Activated naive CD8-positive, alpha-beta T cell treated with anti-CD3 and anti-CD28 coated beads, Interleukin-2, amount 10 ng/mL, durations not matched to agents 7 days and 5 days (primary cell): Measurements from ENCODE around the gene SEC61A1. TPM values are rescaled to one million over a fixed set of nuclear protein-coding genes. Genes with fewer than 3 reads are reported as not detected.

Experiments used
- ATAC-seq: fragments of 150-1000 bp; cut with Tn5 transposase; one replicate; pipeline ENCODE4 v1.10.0; 2021; ENCODE audit warnings: low read depth, moderate library complexity
- POLR2A ChIA-PET: fragments of 350-600 bp; sonication (Branson Sonifier 250); formaldehyde crosslinking; loops from one replicate; lab custom pipeline; 2021; ENCODE audit warnings: antibody characterized with exemption; lab: Charles Lee
- DNase-seq: peaks from one replicate; pipeline ENCODE4 v3.0.0; 2021
- H3K27ac Mint-ChIP-seq: one replicate; pipeline ENCODE4 v1.8.0; 2022; ENCODE audit warnings: mild to moderate bottlenecking, mixed read lengths
- H3K27me3 Mint-ChIP-seq: one replicate; pipeline ENCODE4 v1.8.0; 2022; ENCODE audit warnings: mild to moderate bottlenecking, moderate library complexity, mixed read lengths
- H3K36me3 Mint-ChIP-seq: one replicate; pipeline ENCODE4 v1.8.0; 2021; ENCODE audit warnings: mild to moderate bottlenecking, mixed read lengths
- H3K4me1 Mint-ChIP-seq: one replicate; pipeline ENCODE4 v1.8.0; 2021; ENCODE audit warnings: mixed read lengths
- H3K4me3 Mint-ChIP-seq: one replicate; pipeline ENCODE4 v1.8.0; 2022; ENCODE audit warnings: mild to moderate bottlenecking, moderate library complexity, mixed read lengths
- H3K9me3 Mint-ChIP-seq: one replicate; pipeline ENCODE4 v1.8.0; 2021; ENCODE audit warnings: mixed read lengths
- total RNA-seq, 2 experiments: library from RNA; stranded (reverse); gene quantifications; one replicate each; pipeline ENCODE4 v1.2.3, GENCODE V29; 2021

Gene SEC61A1
- total RNA-seq, 2 experiments from 2014 or later = 119 to 126 TPM

GRCh38 chr3:128066114-128066513, 13.9 kb downstream of the SEC61A1 start:
- POLR2A ChIA-PET = no interaction called here
- DNase-seq (no peak), ATAC-seq (no peak)
- Mint-ChIP-seq H3K9me3 (no peaks in the 10 kb centered on the region), H3K4me1 (peaks cover 13% of the 10 kb centered on the region), H3K36me3 (peaks cover 44% of the 10 kb centered on the region), H3K4me3 (no peak overlapping the region), H3K27me3 (no peaks in the 10 kb centered on the region), H3K27ac (no peak overlapping the region)

GRCh38 chr3:128066676-128067075, 14.4 kb downstream of the SEC61A1 start:
- Mint-ChIP-seq H3K4me3 (no peak overlapping the region), H3K27me3 (no peaks in the 10 kb centered on the region), H3K27ac (peak overlapping the region; percentile 63), H3K9me3 (no peaks in the 10 kb centered on the region), H3K36me3 (peaks cover 39% of the 10 kb centered on the region), H3K4me1 (peaks cover 13% of the 10 kb centered on the region)
- no peak for DNase-seq
- no peak for ATAC-seq
- POLR2A ChIA-PET = no interaction called here

DNA sequence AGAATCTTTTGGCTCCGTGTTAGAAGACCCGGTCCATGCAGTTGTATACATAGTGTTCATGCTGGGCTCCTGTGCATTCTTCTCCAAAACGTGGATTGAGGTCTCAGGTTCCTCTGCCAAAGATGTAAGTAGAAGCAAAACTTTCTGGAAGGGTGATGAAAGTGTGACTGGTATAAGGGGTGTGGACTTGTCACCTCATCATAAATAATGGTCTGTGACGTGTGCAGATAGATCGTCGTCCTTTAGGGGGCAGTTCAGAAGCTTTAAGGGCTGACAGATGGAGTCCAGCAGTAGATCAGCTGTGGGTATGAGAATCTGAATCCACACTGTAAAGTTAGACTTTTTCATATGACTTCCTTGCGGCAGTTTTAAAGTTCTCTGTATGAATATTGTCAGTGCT, 15.3 kb downstream of the SEC61A1 start:
- peaks cover 8% of the 10 kb centered on the region for H3K4me1 Mint-ChIP-seq
- no peak for DNase-seq
- no peaks in the 10 kb centered on the region for H3K9me3 Mint-ChIP-seq
- peaks cover 32% of the 10 kb centered on the region for H3K36me3 Mint-ChIP-seq
- no peak overlapping the region for H3K27ac Mint-ChIP-seq
- H3K4me3 Mint-ChIP-seq = no peak overlapping the region
- no peak for ATAC-seq
- no peaks in the 10 kb centered on the region for H3K27me3 Mint-ChIP-seq
- POLR2A ChIA-PET = no interaction called here

GRCh38 chr3:128068156-128068620, 16.0 kb downstream of the SEC61A1 start:
- peak overlapping the region; percentile 51 for H3K27ac Mint-ChIP-seq
- DNase-seq = no peak
- H3K4me3 Mint-ChIP-seq = no peak overlapping the region
- peaks cover 8% of the 10 kb centered on the region for H3K4me1 Mint-ChIP-seq
- no peaks in the 10 kb centered on the region for H3K27me3 Mint-ChIP-seq
- ATAC-seq = peak; percentile 34
- H3K36me3 Mint-ChIP-seq = peaks cover 31% of the 10 kb centered on the region
- POLR2A ChIA-PET = no interaction called here
- no peaks in the 10 kb centered on the region for H3K9me3 Mint-ChIP-seq

- ATAC-seq = no peak
- POLR2A ChIA-PET = interaction anchor here (0.6 kb wide), 1 partner anchor 153 kb away, joined by 3 read pairs; no protein-coding TSS in a partner anchor
- peaks cover 27% of the 10 kb centered on the region for H3K36me3 Mint-ChIP-seq
- H3K27ac Mint-ChIP-seq = no peak overlapping the region
- no peak for DNase-seq
- no peaks in the 10 kb centered on the region for H3K27me3 Mint-ChIP-seq
- H3K4me3 Mint-ChIP-seq = no peak overlapping the region
- H3K9me3 Mint-ChIP-seq = no peaks in the 10 kb centered on the region
- peaks cover 8% of the 10 kb centered on the region for H3K4me1 Mint-ChIP-seq
Measured at GRCh38 chr3:128069271-128069670, 17.0 kb downstream of the SEC61A1 start.

- Mint-ChIP-seq H3K27me3 (no peaks in the 10 kb centered on the region), H3K36me3 (peaks cover 24% of the 10 kb centered on the region), H3K9me3 (no peaks in the 10 kb centered on the region), H3K4me1 (peaks cover 8% of the 10 kb centered on the region), H3K27ac (no peak overlapping the region), H3K4me3 (no peak overlapping the region)
- no peak for ATAC-seq
- no peak for DNase-seq
- POLR2A ChIA-PET = no interaction called here
Measured at GRCh38 chr3:128070898-128071591, 18.8 kb downstream of the SEC61A1 start.

GRCh38 chr3:128071771-128072453, 19.7 kb downstream of the SEC61A1 start:
- no peak for DNase-seq
- Mint-ChIP-seq H3K4me3 (no peak overlapping the region), H3K27me3 (no peaks in the 10 kb centered on the region), H3K4me1 (peaks cover 8% of the 10 kb centered on the region), H3K9me3 (no peaks in the 10 kb centered on the region), H3K27ac (no peak overlapping the region), H3K36me3 (peaks cover 21% of the 10 kb centered on the region)
- ATAC-seq = no peak
- POLR2A ChIA-PET = no interaction called here

DNA sequence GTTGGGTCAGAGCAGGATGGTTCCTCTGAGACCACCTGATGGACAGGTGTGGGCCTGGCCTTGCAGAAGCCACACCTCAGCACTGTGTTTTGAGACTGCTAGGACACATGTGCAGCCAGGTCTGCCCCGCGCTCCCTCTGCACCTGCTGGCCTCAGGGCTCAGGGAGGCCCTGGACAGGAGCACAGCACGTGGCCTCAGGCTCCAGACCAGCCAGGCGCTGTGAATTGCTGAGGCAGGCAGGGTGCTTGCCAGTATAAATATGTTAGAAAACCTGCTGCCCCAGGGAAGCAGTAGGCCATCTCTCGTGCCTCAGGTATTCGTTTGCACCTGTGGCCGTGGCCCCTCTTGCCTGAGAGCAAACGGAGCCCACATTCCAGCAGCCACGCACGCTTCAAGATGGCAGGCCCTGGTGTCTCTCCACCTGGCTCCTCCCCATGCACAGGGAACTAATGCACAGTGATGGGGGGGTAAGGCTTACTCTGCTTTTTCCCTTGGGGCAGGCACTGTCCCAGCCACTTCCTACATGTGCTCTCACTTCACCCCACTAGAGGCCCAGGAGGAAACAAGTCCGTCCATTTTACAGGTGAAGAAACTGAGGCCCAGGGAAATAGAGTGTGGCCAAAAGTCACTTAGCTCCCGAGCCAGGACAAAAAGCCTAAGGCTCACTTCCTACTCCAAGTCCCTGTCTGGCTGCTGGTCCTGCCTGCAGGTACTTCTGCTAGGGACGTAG, 20.4 kb downstream of the SEC61A1 start:
- DNase-seq = no peak
- no peaks in the 10 kb centered on the region for H3K27me3 Mint-ChIP-seq
- H3K4me3 Mint-ChIP-seq = no peak overlapping the region
- ATAC-seq = no peak
- peaks cover 15% of the 10 kb centered on the region for H3K36me3 Mint-ChIP-seq
- POLR2A ChIA-PET = interaction anchor here (1.1 kb wide), 1 partner anchor 61 kb away, joined by 4 read pairs; no protein-coding TSS in a partner anchor
- peaks cover 6% of the 10 kb centered on the region for H3K4me1 Mint-ChIP-seq
- no peaks in the 10 kb centered on the region for H3K9me3 Mint-ChIP-seq
- peak overlapping the region; percentile 38 for H3K27ac Mint-ChIP-seq

GRCh38 chr3:128073185-128073725, 21.0 kb downstream of the SEC61A1 start:
- Mint-ChIP-seq H3K36me3 (peaks cover 10% of the 10 kb centered on the region), H3K4me1 (peaks cover 3% of the 10 kb centered on the region), H3K27me3 (no peaks in the 10 kb centered on the region), H3K4me3 (no peak overlapping the region), H3K9me3 (no peaks in the 10 kb centered on the region), H3K27ac (no peak overlapping the region)
- no peak for ATAC-seq
- POLR2A ChIA-PET = interaction anchor here (0.8 to 1.1 kb wide), 2 partner anchors 50 to 60 kb away, joined by 4 read pairs; partner anchors contain the start of gene RUVBL1
- DNase-seq = no peak

DNA sequence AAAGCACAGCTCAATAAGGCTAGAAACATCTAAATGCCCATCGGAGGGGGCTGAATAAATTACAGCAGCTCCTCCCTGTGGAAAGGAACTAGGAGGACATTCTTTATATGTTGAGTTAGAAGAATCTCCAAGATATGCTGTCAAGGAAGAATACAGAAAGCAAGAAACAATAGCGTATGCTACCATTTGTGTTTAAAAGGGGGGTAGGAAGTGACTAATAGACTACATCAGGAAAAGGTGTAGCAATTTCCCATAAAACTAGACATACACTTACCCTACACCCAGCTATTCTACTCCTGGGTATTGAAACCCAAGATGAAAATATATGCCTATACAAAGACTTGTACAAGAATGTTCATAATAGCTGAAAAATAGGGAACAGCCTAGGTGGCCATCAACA, 21.6 kb downstream of the SEC61A1 start:
- Mint-ChIP-seq H3K4me3 (no peak overlapping the region), H3K4me1 (peaks cover 1% of the 10 kb centered on the region), H3K27ac (no peak overlapping the region), H3K9me3 (no peaks in the 10 kb centered on the region), H3K27me3 (no peaks in the 10 kb centered on the region), H3K36me3 (peaks cover 4% of the 10 kb centered on the region)
- no peak for DNase-seq
- POLR2A ChIA-PET = interaction anchor here (0.7 to 1.1 kb wide), 3 partner anchors 49 to 249 kb away, joined by 4 to 6 read pairs (median 4); partner anchors contain the start of gene RUVBL1
- ATAC-seq = no peak

DNA sequence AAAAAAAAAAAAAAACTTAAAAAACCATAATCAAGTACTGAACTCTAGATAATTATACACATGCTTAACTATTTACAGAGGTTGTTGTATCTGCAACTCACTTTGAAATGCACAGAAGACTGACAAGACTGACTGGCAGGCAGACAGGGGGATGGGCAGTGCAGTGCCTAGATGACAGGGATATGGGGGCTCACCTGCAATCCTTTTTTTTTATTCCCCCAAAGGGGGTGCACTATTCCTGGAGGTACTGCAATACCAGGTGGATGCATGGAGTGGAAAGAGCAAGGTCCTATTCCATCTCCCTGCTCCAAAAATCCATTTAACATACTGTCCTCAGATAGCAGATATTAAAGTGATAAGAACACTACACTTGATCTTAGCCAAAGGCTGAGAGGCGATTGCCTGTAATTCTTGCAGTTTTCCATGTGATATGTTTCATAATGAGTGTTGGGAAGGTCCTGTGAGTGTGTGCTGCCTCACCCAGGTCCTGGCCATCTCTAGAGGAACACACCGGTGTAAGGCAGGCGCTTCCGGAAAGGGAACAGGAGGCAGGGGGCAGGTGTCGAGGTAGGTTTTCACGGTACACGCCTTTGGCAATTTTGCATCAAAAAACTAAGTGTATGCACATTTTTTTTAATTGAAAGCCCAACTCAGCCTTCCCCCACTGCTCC, 22.7 kb downstream of the SEC61A1 start:
- POLR2A ChIA-PET = interaction anchor here (0.7 kb wide), 1 partner anchor 22 kb away, joined by 6 read pairs; no protein-coding TSS in a partner anchor
- peaks cover 1% of the 10 kb centered on the region for H3K4me1 Mint-ChIP-seq
- H3K9me3 Mint-ChIP-seq = no peaks in the 10 kb centered on the region
- DNase-seq (no peak), ATAC-seq (no peak)
- no peaks in the 10 kb centered on the region for H3K27me3 Mint-ChIP-seq
- H3K27ac Mint-ChIP-seq = no peak overlapping the region
- no peak overlapping the region for H3K4me3 Mint-ChIP-seq
- peaks cover 3% of the 10 kb centered on the region for H3K36me3 Mint-ChIP-seq

DNA sequence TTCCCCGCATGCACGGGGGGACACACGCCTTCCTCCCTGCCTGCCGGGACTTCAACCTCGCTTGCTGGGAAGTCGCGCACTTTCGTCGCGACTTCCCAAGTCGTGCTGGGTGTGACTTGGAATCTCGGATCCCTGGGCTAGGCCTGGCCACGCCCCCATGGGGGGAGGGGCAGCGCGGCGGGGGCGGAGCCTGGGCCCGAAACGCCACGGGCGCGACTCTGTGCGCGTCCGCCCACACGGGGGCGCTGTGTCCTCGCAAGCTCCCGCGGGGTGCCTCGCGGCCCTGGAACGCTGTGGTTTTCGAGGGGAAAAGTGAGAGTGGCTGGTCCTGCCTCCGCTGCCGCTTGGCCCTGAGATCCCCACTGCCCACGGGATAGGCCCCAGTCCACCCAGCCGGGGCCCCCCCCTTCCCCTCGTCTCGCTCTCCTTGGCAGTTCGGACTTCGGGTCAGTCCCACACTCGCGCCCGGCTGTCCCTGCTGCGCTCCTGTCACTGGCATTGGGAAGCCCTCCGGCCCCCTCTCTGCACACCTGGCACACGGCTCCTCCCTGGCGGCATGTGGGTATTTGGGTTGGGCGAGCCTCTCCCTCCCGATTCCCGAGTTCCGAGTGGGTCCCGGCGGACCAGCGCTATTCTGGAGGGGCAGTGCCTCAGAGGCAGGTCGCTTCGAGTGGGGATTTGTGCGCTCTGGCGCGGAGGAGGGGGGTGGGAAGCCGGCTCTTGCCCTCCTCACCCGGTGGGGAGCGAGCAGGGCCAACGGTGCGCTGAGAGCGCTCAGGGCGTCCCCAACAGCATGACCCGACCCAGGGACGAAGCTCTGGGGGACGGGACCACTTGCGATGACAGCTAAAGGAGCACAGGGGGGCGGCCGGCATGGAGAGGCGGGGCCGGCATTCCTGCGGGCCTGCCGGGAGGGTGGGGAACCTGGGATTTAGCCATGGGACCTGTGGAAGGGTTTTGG, 23.6 kb downstream of the SEC61A1 start:
- POLR2A ChIA-PET = no interaction called here
- Mint-ChIP-seq H3K4me1 (peaks cover 2% of the 10 kb centered on the region), H3K27me3 (no peaks in the 10 kb centered on the region), H3K27ac (no peak overlapping the region), H3K9me3 (no peaks in the 10 kb centered on the region), H3K36me3 (peaks cover 1% of the 10 kb centered on the region), H3K4me3 (peak overlapping the region; percentile 44)
- peak; percentile 94 for DNase-seq
- peak; percentile 81 for ATAC-seq
